ENCODE measurements around the gene TEPSIN. TPM values are rescaled to one million over a fixed set of nuclear protein-coding genes. Genes with fewer than 3 reads are reported as not detected.

The TEPSIN gene
- total RNA-seq, 1 donor from 2014 or later = 5.2 TPM

- Histone ChIP-seq H3K36me3 (ENCODE audit: control insufficient read depth in 3 of 3, insufficient read depth in 3 of 3, low read length in 3 of 3) (peaks cover 36 to 48% (median 37%) of the 10 kb centered on the region in 3 donors), H3K27me3 (ENCODE audit: control insufficient read depth in 3 of 3, insufficient read depth in 3 of 3, low read length in 3 of 3) (no peaks in the 10 kb centered on the region), H3K27ac (ENCODE audit: low read depth, low read length) (no peak overlapping the region), H3K9me3 (ENCODE audit: control insufficient read depth in 3 of 3, low read length in 3 of 3) (no peaks in the 10 kb centered on the region), H3K4me3 (ENCODE audit: low read length in 3 of 3) (no peak overlapping the region), H3K9ac (ENCODE audit: low read depth in 1 of 3, low read length in 3 of 3) (no peak overlapping the region), H3K4me1 (ENCODE audit: control insufficient read depth in 3 of 3, insufficient read depth in 3 of 3, low read length in 3 of 3) (no peaks in the 10 kb centered on the region)
Observed at GRCh38 chr17:81271226-81271625, 32.4 kb upstream of the TEPSIN start.

DNA sequence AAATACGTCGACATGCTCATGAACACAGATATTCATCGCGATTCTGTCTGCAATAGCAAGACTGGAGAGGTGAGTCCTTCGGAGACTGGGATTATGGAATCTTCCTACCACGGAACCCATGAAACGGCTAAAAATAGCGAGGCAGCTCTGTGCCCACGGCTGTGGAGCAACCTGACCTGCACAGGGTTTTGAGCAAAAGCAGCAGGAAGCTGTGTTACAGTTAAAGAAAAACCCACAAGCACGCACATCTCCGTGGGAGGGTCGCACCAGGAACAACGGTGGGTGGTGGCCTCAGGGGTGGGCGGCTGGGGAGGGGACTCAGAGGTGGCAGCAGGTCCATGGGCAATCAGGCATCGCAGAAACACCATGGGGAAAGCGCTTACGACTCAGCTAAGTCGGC is 31.4 kb upstream of the TEPSIN start:
- no peaks in the 10 kb centered on the region for H3K27me3 ChIP-seq (ENCODE audit: control insufficient read depth in 3 of 3, insufficient read depth in 3 of 3, low read length in 3 of 3)
- no peaks in the 10 kb centered on the region for H3K9me3 ChIP-seq (ENCODE audit: control insufficient read depth in 3 of 3, low read length in 3 of 3)
- no peak overlapping the region for H3K9ac ChIP-seq (ENCODE audit: low read depth in 1 of 3, low read length in 3 of 3)
- H3K4me3 ChIP-seq (ENCODE audit: low read length in 3 of 3) = no peak overlapping the region
- H3K27ac ChIP-seq (ENCODE audit: low read depth, low read length) = no peak overlapping the region
- H3K36me3 ChIP-seq (ENCODE audit: control insufficient read depth in 3 of 3, insufficient read depth in 3 of 3, low read length in 3 of 3) = peaks cover 36 to 49% (median 37%) of the 10 kb centered on the region in 3 donors
- H3K4me1 ChIP-seq (ENCODE audit: control insufficient read depth in 3 of 3, insufficient read depth in 3 of 3, low read length in 3 of 3) = no peaks in the 10 kb centered on the region

- no peak overlapping the region for H3K9ac ChIP-seq (ENCODE audit: low read depth in 1 of 3, low read length in 3 of 3)
- H3K27ac ChIP-seq (ENCODE audit: low read depth, low read length) = no peak overlapping the region
Observed at GRCh38 chr17:81267390-81268067, 28.7 kb upstream of the TEPSIN start.

DNA sequence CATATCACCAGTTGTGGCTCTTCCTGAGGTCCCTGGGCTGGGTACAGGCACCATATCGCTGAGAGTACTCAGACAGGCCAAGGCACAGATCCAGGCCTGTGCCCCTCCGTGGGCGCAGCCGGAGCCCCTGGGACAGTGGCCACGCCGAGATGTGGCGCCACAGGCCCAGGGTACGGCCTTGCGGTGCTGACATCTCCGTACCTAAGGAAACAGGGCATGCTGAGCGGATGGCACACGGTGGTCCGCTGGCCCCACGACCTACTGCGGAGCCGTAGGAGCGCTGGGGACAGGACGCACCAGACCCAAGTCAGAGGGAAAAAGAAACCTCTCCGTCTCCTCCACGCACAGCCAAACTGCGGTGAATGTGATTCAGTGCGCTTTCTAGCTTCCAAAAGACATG is 26.7 kb upstream of the TEPSIN start:
- no peaks in the 10 kb centered on the region for H3K9me3 ChIP-seq (ENCODE audit: control insufficient read depth in 3 of 3, low read length in 3 of 3)
- no peak overlapping the region for H3K27ac ChIP-seq (ENCODE audit: low read depth, low read length)
- no peaks in the 10 kb centered on the region for H3K4me1 ChIP-seq (ENCODE audit: control insufficient read depth in 3 of 3, insufficient read depth in 3 of 3, low read length in 3 of 3)
- H3K27me3 ChIP-seq (ENCODE audit: control insufficient read depth in 3 of 3, insufficient read depth in 3 of 3, low read length in 3 of 3) = no peaks in the 10 kb centered on the region
- peaks cover 37 to 39% (median 38%) of the 10 kb centered on the region in 3 donors for H3K36me3 ChIP-seq (ENCODE audit: control insufficient read depth in 3 of 3, insufficient read depth in 3 of 3, low read length in 3 of 3)
- no peak overlapping the region for H3K4me3 ChIP-seq (ENCODE audit: low read length in 3 of 3)
- H3K9ac ChIP-seq (ENCODE audit: low read depth in 1 of 3, low read length in 3 of 3) = no peak overlapping the region

More at GRCh38 chr17:81267390-81268067, 28.7 kb upstream of the TEPSIN start:
- no peaks in the 10 kb centered on the region for H3K27me3 ChIP-seq (ENCODE audit: control insufficient read depth in 3 of 3, insufficient read depth in 3 of 3, low read length in 3 of 3)
- no peaks in the 10 kb centered on the region for H3K9me3 ChIP-seq (ENCODE audit: control insufficient read depth in 3 of 3, low read length in 3 of 3)
- H3K4me1 ChIP-seq (ENCODE audit: control insufficient read depth in 3 of 3, insufficient read depth in 3 of 3, low read length in 3 of 3) = no peaks in the 10 kb centered on the region
- peaks cover 28 to 36% (median 36%) of the 10 kb centered on the region in 3 donors for H3K36me3 ChIP-seq (ENCODE audit: control insufficient read depth in 3 of 3, insufficient read depth in 3 of 3, low read length in 3 of 3)
- H3K4me3 ChIP-seq (ENCODE audit: low read length in 3 of 3) = no peak overlapping the region

GRCh38 chr17:81264640-81265039 is 25.8 kb upstream of the TEPSIN start:
- H3K4me3 ChIP-seq (ENCODE audit: low read length in 3 of 3) = no peak overlapping the region
- no peak overlapping the region for H3K27ac ChIP-seq (ENCODE audit: low read depth, low read length)
- no peaks in the 10 kb centered on the region for H3K27me3 ChIP-seq (ENCODE audit: control insufficient read depth in 3 of 3, insufficient read depth in 3 of 3, low read length in 3 of 3)
- H3K9ac ChIP-seq (ENCODE audit: low read depth in 1 of 3, low read length in 3 of 3) = no peak overlapping the region
- peaks cover 38 to 44% (median 41%) of the 10 kb centered on the region in 3 donors for H3K36me3 ChIP-seq (ENCODE audit: control insufficient read depth in 3 of 3, insufficient read depth in 3 of 3, low read length in 3 of 3)
- H3K4me1 ChIP-seq (ENCODE audit: control insufficient read depth in 3 of 3, insufficient read depth in 3 of 3, low read length in 3 of 3) = no peaks in the 10 kb centered on the region
- H3K9me3 ChIP-seq (ENCODE audit: control insufficient read depth in 3 of 3, low read length in 3 of 3) = no peaks in the 10 kb centered on the region

- H3K36me3 ChIP-seq (ENCODE audit: control insufficient read depth in 3 of 3, insufficient read depth in 3 of 3, low read length in 3 of 3) = peaks cover 47 to 51% (median 48%) of the 10 kb centered on the region in 3 donors
- no peak overlapping the region for H3K9ac ChIP-seq (ENCODE audit: low read depth in 1 of 3, low read length in 3 of 3)
- H3K4me3 ChIP-seq (ENCODE audit: low read length in 3 of 3) = no peak overlapping the region
Observed at GRCh38 chr17:81263371-81264181, 24.7 kb upstream of the TEPSIN start.

DNA sequence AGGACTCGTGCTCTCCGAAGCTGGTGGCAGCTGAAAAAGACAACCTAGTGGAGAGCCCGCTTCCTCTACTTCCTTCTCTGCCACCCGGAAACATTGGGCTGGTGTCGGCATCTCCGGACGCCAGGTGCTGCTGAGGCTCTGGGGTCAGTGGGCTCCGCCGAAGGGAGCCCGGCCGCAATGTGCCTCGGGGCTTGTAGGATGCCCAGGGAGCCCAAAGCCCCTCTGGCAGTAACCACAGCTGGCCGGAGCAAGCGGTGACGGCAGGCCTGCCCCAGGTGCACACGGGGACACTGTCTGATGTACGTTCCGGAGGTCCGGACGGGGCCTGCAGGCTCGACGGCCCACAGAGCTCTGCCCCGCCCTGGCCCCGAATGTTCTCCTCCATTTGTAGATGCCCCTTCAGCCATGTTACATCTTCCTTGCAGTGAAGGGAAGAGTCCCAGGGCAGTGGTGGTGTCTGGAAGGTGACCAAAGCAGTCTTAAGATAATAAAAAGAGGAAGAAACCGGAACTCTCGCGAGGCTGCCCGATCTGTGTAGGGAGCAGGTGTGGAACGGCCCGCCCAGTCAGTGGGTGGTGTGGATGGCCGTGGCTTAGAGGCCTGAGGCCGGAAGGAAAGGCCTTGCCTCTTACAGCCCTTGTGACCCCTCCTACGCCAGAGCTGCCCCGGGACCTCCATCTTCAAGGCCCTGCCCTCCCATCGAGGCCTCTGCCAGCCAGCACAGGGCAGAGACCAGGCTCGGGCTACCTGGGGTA is 22.9 kb upstream of the TEPSIN start:
- Histone ChIP-seq H3K27me3 (ENCODE audit: control insufficient read depth in 3 of 3, insufficient read depth in 3 of 3, low read length in 3 of 3) (no peaks in the 10 kb centered on the region), H3K9ac (ENCODE audit: low read depth in 1 of 3, low read length in 3 of 3) (no peak overlapping the region), H3K9me3 (ENCODE audit: control insufficient read depth in 3 of 3, low read length in 3 of 3) (no peaks in the 10 kb centered on the region), H3K27ac (ENCODE audit: low read depth, low read length) (no peak overlapping the region), H3K36me3 (ENCODE audit: control insufficient read depth in 3 of 3, insufficient read depth in 3 of 3, low read length in 3 of 3) (peaks cover 45 to 49% (median 46%) of the 10 kb centered on the region in 3 donors), H3K4me1 (ENCODE audit: control insufficient read depth in 3 of 3, insufficient read depth in 3 of 3, low read length in 3 of 3) (peaks cover 0 to 2% (median 0%) of the 10 kb centered on the region in 3 donors), H3K4me3 (ENCODE audit: low read length in 3 of 3) (no peak overlapping the region)

More at GRCh38 chr17:81263371-81264181, 24.7 kb upstream of the TEPSIN start:
- Histone ChIP-seq H3K27ac (ENCODE audit: low read depth, low read length) (no peak overlapping the region), H3K27me3 (ENCODE audit: control insufficient read depth in 3 of 3, insufficient read depth in 3 of 3, low read length in 3 of 3) (no peaks in the 10 kb centered on the region), H3K9me3 (ENCODE audit: control insufficient read depth in 3 of 3, low read length in 3 of 3) (no peaks in the 10 kb centered on the region), H3K4me1 (ENCODE audit: control insufficient read depth in 3 of 3, insufficient read depth in 3 of 3, low read length in 3 of 3) (no peaks in the 10 kb centered on the region)

GRCh38 chr17:81261096-81261495 is 22.2 kb upstream of the TEPSIN start:
- Histone ChIP-seq H3K4me3 (ENCODE audit: low read length in 3 of 3) (no peak overlapping the region), H3K9me3 (ENCODE audit: control insufficient read depth in 3 of 3, low read length in 3 of 3) (no peaks in the 10 kb centered on the region), H3K27me3 (ENCODE audit: control insufficient read depth in 3 of 3, insufficient read depth in 3 of 3, low read length in 3 of 3) (no peaks in the 10 kb centered on the region), H3K4me1 (ENCODE audit: control insufficient read depth in 3 of 3, insufficient read depth in 3 of 3, low read length in 3 of 3) (peaks cover 0 to 4% (median 0%) of the 10 kb centered on the region in 3 donors), H3K27ac (ENCODE audit: low read depth, low read length) (no peak overlapping the region), H3K36me3 (ENCODE audit: control insufficient read depth in 3 of 3, insufficient read depth in 3 of 3, low read length in 3 of 3) (peaks cover 45 to 50% (median 46%) of the 10 kb centered on the region in 3 donors), H3K9ac (ENCODE audit: low read depth in 1 of 3, low read length in 3 of 3) (no peak overlapping the region)

- no peak overlapping the region for H3K27ac ChIP-seq (ENCODE audit: low read depth, low read length)
- H3K36me3 ChIP-seq (ENCODE audit: control insufficient read depth in 3 of 3, insufficient read depth in 3 of 3, low read length in 3 of 3) = peaks cover 42 to 47% (median 46%) of the 10 kb centered on the region in 3 donors
- H3K9ac ChIP-seq (ENCODE audit: low read depth in 1 of 3, low read length in 3 of 3) = no peak overlapping the region
- H3K9me3 ChIP-seq (ENCODE audit: control insufficient read depth in 3 of 3, low read length in 3 of 3) = no peaks in the 10 kb centered on the region
- no peaks in the 10 kb centered on the region for H3K27me3 ChIP-seq (ENCODE audit: control insufficient read depth in 3 of 3, insufficient read depth in 3 of 3, low read length in 3 of 3)
- H3K4me1 ChIP-seq (ENCODE audit: control insufficient read depth in 3 of 3, insufficient read depth in 3 of 3, low read length in 3 of 3) = peaks cover under 1 to 8% (median 4%) of the 10 kb centered on the region in 3 donors
- no peak overlapping the region for H3K4me3 ChIP-seq (ENCODE audit: low read length in 3 of 3)
Observed at GRCh38 chr17:81260641-81261040, 21.8 kb upstream of the TEPSIN start.
